Measurements from ENCODE around the gene GNB5. TPM values are rescaled to one million over a fixed set of nuclear protein-coding genes. Genes with fewer than 3 reads are reported as not detected.

GNB5 gene
- total RNA-seq, 2 experiments from 2014 or later, result 24.0 to 25.1 TPM

DNA sequence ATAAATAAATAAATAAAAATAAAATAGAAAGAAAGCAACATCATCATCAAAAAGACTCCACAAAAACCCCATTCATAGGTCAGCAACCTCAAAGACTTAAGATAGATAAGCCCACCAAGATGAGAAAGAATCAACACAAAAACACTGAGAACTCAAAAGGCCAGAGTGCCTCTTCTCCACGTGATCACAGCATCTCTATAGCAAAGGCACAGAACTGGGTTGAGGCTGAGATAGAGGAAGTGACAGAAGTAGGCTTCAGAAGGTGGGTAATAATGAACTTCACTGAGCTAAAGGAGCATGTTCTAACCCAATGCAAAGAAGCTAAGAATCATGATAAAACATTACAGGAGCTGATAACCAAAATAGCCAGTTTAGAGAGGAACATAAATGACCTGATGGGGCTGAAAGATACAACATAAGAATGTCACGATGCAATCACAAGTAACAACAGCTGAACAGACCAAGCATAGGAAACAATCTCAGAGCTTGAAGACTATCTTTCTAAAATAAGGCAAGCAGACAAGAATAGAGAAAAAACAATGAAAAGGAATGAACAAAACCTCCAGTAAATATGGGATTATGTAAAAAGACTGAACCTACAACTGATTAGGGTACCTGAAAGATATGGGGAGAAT lies 26.4 kb downstream of the GNB5 start:
- no peaks in the 10 kb centered on the region for H3K27me3 Mint-ChIP-seq
- no peak for DNase-seq
- H3K4me1 Mint-ChIP-seq (ENCODE audit: low read depth), result peaks cover 34% of the 10 kb centered on the region
- ChIA-PET POLR2A (interaction anchor here (0.7 to 0.9 kb wide), 2 partner anchors 12 to 14 kb away, joined by 3 to 4 read pairs; no protein-coding TSS in a partner anchor), CTCF (interaction anchor here (0.9 to 4.4 kb wide), 7 partner anchors 10 to 86 kb away, joined by 3 to 21 read pairs (median 6); no protein-coding TSS in a partner anchor)
- no peaks in the 10 kb centered on the region for H3K9me3 Mint-ChIP-seq
- intact Hi-C loops (cut with micrococcal nuclease), result loop anchor here (10.0 kb wide), 1 partner anchor 340 kb away; the partner anchor contains the start of gene TMOD3
- H3K27ac Mint-ChIP-seq, result no peak overlapping the region
- no peak overlapping the region for H3K4me3 Mint-ChIP-seq
- H3K36me3 Mint-ChIP-seq, result peaks cover 6% of the 10 kb centered on the region

DNA sequence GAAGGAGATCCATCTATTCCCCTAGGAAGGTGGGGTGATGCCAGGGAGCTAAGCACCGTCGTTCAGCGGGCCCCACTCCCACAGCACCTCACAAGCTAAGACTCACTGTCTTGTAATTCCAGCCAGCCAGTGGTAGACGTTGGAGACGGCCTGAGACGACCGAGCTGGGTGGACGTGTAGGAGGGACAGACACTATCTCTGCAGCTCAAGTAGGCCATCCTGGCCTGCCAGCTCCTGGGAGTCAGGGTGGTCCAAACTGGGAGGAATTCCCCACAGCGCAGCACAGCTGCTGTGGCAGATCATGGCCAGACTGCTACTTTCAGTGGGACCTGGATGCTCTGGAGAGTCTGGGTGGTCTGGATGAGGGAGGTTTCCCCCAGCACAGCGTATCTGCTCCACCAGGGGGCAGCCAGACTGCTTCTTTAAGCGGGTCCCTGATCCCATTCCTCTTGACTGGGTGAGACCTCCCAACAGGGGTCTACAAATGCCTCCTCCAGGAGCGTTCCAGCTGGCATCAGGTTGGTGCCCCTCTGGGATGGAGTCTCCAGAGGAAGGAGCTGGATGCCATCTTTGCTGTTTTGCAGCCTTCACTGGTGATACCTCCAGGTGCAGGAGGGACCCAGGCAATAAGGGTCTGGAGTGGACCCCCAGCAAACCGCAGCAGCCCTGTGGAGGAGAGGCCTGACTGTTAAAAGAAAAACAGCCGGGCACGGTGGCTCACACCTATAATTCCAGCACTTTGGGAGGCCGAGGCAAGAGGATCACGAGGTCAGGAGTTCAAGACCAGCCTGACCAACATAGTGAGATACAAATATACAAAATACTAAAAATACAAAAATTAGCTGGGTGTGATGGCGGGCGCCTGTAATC lies 27.6 kb downstream of the GNB5 start:
- peaks cover 6% of the 10 kb centered on the region for H3K36me3 Mint-ChIP-seq
- intact Hi-C loops (cut with micrococcal nuclease), result loop anchor here (1.0 to 10.0 kb wide), 2 partner anchors 45 to 339 kb away; partner anchors contain the start of gene TMOD3
- H3K4me3 Mint-ChIP-seq, result no peak overlapping the region
- no peaks in the 10 kb centered on the region for H3K9me3 Mint-ChIP-seq
- no peak for DNase-seq
- H3K4me1 Mint-ChIP-seq (ENCODE audit: low read depth), result peaks cover 31% of the 10 kb centered on the region
- H3K27ac Mint-ChIP-seq, result no peak overlapping the region
- ChIA-PET CTCF (interaction anchor here (1.3 to 4.4 kb wide), 4 partner anchors 11 to 64 kb away, joined by 4 to 21 read pairs (median 8); no protein-coding TSS in a partner anchor), POLR2A (no interaction called here)
- H3K27me3 Mint-ChIP-seq, result no peaks in the 10 kb centered on the region

DNA sequence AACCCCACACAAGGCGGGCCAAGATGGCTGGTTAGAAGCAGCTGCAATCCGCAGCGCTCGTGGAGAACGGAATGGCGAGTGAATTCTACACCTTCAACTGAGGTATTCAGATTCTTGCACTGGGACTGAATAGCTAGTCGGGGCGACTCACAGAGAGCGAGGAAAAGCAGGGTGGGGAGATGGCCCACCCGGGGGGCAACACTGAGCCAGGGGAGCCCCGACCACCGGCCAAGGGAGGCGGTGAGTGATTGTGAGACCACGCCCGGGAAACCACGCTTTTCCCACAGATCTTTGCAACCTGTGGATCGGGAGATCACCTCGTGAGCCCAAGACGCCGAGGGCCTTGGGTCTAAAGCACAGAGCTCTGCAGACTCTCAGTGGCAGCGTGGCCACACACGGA lies 28.3 kb downstream of the GNB5 start:
- peaks cover 27% of the 10 kb centered on the region for H3K4me1 Mint-ChIP-seq (ENCODE audit: low read depth)
- intact Hi-C loops (cut with micrococcal nuclease), result loop anchor here (1.0 to 10.0 kb wide), 2 partner anchors 45 to 338 kb away; partner anchors contain the start of gene TMOD3
- H3K27ac Mint-ChIP-seq, result no peak overlapping the region
- ChIA-PET POLR2A (no interaction called here), CTCF (interaction anchor here (1.5 to 4.4 kb wide), 2 partner anchors 46 to 65 kb away, joined by 9 to 21 read pairs; no protein-coding TSS in a partner anchor)
- H3K9me3 Mint-ChIP-seq, result no peaks in the 10 kb centered on the region
- H3K27me3 Mint-ChIP-seq, result no peaks in the 10 kb centered on the region
- no peak overlapping the region for H3K4me3 Mint-ChIP-seq
- DNase-seq, result no peak
- H3K36me3 Mint-ChIP-seq, result peaks cover 6% of the 10 kb centered on the region

GRCh38 chr15:52162260-52162659 lies 28.9 kb downstream of the GNB5 start:
- no peak for DNase-seq
- intact Hi-C loops (cut with micrococcal nuclease), result loop anchor here (10.0 kb wide), 1 partner anchor 337 kb away; the partner anchor contains the start of gene TMOD3
- no peaks in the 10 kb centered on the region for H3K27me3 Mint-ChIP-seq
- peaks cover 27% of the 10 kb centered on the region for H3K4me1 Mint-ChIP-seq (ENCODE audit: low read depth)
- no peak overlapping the region for H3K4me3 Mint-ChIP-seq
- peaks cover 6% of the 10 kb centered on the region for H3K36me3 Mint-ChIP-seq
- H3K27ac Mint-ChIP-seq, result no peak overlapping the region
- H3K9me3 Mint-ChIP-seq, result no peaks in the 10 kb centered on the region
- ChIA-PET POLR2A (no interaction called here), CTCF (interaction anchor here (1.5 to 4.4 kb wide), 2 partner anchors 46 to 66 kb away, joined by 9 to 21 read pairs; no protein-coding TSS in a partner anchor)

- DNase-seq, result no peak
- CTCF ChIA-PET, result interaction anchor here (0.7 to 4.4 kb wide), 3 partner anchors 47 to 66 kb away, joined by 3 to 21 read pairs (median 4); no protein-coding TSS in a partner anchor
- no peak overlapping the region for H3K27ac Mint-ChIP-seq
- peaks cover 20% of the 10 kb centered on the region for H3K4me1 Mint-ChIP-seq (ENCODE audit: low read depth)
- H3K27me3 Mint-ChIP-seq, result no peaks in the 10 kb centered on the region
- H3K36me3 Mint-ChIP-seq, result peaks cover 6% of the 10 kb centered on the region
- intact Hi-C loops (cut with micrococcal nuclease), result loop anchor here (10.0 kb wide), 1 partner anchor 337 kb away; the partner anchor contains the start of gene TMOD3
- H3K9me3 Mint-ChIP-seq, result no peaks in the 10 kb centered on the region
- no peak overlapping the region for H3K4me3 Mint-ChIP-seq
- POLR2A ChIA-PET, result no interaction called here
Measured at GRCh38 chr15:52161406-52161966, 29.7 kb downstream of the GNB5 start.

- no peak overlapping the region for H3K4me3 Mint-ChIP-seq
- peaks cover 6% of the 10 kb centered on the region for H3K36me3 Mint-ChIP-seq
- H3K9me3 Mint-ChIP-seq, result no peaks in the 10 kb centered on the region
- no peaks in the 10 kb centered on the region for H3K27me3 Mint-ChIP-seq
- intact Hi-C loops (cut with micrococcal nuclease), result loop anchor here (10.0 kb wide), 1 partner anchor 335 kb away; the partner anchor contains the start of gene TMOD3
- ChIA-PET POLR2A (no interaction called here), CTCF (interaction anchor here (1.3 kb wide), 1 partner anchor 19 kb away, joined by 4 read pairs; no protein-coding TSS in a partner anchor)
- no peak overlapping the region for H3K27ac Mint-ChIP-seq
- peaks cover 1% of the 10 kb centered on the region for H3K4me1 Mint-ChIP-seq (ENCODE audit: low read depth)
- no peak for DNase-seq
Measured at GRCh38 chr15:52159645-52160044, 31.5 kb downstream of the GNB5 start.

- intact Hi-C loops (cut with micrococcal nuclease), result no loop called here
- Mint-ChIP-seq H3K27ac (no peak overlapping the region), H3K4me3 (no peak overlapping the region), H3K9me3 (no peaks in the 10 kb centered on the region), H3K36me3 (peaks cover 4% of the 10 kb centered on the region), H3K27me3 (no peaks in the 10 kb centered on the region), H3K4me1 (ENCODE audit: low read depth) (no peaks in the 10 kb centered on the region)
- POLR2A ChIA-PET, result interaction anchor here (0.6 kb wide), 1 partner anchor 18 kb away, joined by 4 read pairs; no protein-coding TSS in a partner anchor
- no peak for DNase-seq
- CTCF ChIA-PET, result interaction anchor here (1.1 to 1.2 kb wide), 2 partner anchors 19 to 50 kb away, joined by 3 read pairs; no protein-coding TSS in a partner anchor
Measured at GRCh38 chr15:52158084-52158765, 33.0 kb downstream of the GNB5 start.

DNA sequence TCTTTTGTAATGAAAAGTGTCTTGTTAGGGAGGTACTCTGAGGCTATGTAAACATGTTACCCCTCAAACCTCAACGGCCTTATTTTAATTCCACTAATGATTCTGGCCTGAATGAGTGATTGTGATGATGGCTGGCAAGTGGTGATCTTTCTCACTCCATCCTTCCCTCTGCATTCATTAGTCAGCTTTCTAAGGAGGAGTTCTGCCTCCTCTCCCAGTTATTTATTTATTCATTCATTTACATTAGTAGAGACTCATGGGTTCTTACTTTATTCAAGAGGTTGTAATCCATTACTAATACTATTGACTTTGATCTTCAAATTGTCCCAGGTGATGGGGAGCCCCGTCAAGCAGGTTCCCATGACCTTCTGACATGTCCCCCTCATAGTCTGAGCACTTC lies 35.3 kb downstream of the GNB5 start:
- H3K9me3 Mint-ChIP-seq, result no peaks in the 10 kb centered on the region
- H3K27me3 Mint-ChIP-seq, result no peaks in the 10 kb centered on the region
- H3K4me3 Mint-ChIP-seq, result no peak overlapping the region
- no peaks in the 10 kb centered on the region for H3K4me1 Mint-ChIP-seq (ENCODE audit: low read depth)
- intact Hi-C loops (cut with micrococcal nuclease), result no loop called here
- POLR2A ChIA-PET, result no interaction called here
- peaks cover 1% of the 10 kb centered on the region for H3K36me3 Mint-ChIP-seq
- no peak for DNase-seq
- CTCF ChIA-PET, result no interaction called here
- H3K27ac Mint-ChIP-seq, result no peak overlapping the region

DNA sequence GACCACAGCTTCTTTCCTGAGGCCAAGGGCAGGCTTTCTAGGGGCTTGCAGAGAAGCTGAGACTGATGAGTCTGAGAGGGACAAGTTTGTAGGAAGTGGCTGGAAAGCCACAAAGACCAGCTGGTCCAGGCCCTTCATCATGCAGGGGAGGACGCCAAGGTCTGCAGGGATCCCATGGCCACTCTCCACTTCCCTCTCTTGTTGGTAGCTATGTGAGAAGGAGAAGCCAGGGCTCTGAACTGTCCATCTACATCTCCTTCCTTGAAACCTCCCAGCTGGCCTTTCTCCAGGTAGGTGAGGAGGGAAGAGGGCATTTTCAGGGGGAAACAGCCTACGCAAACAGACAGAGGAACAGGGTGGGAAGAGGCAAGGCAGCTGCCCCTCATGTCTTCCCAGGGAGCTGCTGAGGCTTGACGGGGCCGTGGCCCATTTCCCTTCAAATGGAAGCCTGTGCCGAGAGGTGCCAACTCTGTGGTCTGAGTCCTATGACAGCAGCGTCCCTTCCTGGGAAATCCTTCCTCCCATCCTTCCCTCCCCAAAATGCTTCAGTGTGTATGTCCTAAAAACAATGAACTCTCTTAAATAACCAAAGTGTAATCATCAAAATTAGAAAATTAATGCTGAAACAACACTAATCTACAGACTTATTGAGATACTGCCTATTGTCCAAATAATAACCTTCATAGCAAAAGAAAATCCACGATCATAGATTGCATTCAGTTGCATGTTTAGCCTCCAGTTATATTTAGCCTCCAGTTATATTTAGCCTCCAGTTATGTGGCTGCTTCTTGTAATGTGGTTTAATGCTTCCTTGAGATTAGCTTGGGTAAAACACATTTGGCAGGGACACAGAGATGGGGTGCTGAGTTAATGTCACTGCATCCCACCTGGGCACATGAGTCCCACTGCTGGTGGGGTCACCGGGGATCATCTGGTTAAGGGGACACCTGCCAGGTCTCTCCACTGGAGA lies 36.0 kb downstream of the GNB5 start:
- ChIA-PET POLR2A (interaction anchor here (0.7 kb wide), 1 partner anchor 24 kb away, joined by 5 read pairs; no protein-coding TSS in a partner anchor), CTCF (interaction anchor here (1.1 kb wide), 1 partner anchor 16 kb away, joined by 5 read pairs; no protein-coding TSS in a partner anchor)
- Mint-ChIP-seq H3K27ac (no peak overlapping the region), H3K4me1 (ENCODE audit: low read depth) (no peaks in the 10 kb centered on the region), H3K27me3 (no peaks in the 10 kb centered on the region), H3K36me3 (peaks cover 3% of the 10 kb centered on the region), H3K9me3 (no peaks in the 10 kb centered on the region), H3K4me3 (no peak overlapping the region)
- DNase-seq, result no peak
- intact Hi-C loops (cut with micrococcal nuclease), result no loop called here

Measured in activated CD4-positive, alpha-beta memory T cell treated with anti-CD3 and anti-CD28 coated beads for 36 hours (primary cell).